Measurements from ENCODE around the gene RPS21. TPM values are rescaled to one million over a fixed set of nuclear protein-coding genes. Genes with fewer than 3 reads are reported as not detected.

RPS21 gene
- total and polyA plus RNA-seq, 2 of the 13 experiments (the other 11 are each of a cell fraction or from before 2014, with no cell fraction given) = 2,647 to 11,063 TPM

DNA sequence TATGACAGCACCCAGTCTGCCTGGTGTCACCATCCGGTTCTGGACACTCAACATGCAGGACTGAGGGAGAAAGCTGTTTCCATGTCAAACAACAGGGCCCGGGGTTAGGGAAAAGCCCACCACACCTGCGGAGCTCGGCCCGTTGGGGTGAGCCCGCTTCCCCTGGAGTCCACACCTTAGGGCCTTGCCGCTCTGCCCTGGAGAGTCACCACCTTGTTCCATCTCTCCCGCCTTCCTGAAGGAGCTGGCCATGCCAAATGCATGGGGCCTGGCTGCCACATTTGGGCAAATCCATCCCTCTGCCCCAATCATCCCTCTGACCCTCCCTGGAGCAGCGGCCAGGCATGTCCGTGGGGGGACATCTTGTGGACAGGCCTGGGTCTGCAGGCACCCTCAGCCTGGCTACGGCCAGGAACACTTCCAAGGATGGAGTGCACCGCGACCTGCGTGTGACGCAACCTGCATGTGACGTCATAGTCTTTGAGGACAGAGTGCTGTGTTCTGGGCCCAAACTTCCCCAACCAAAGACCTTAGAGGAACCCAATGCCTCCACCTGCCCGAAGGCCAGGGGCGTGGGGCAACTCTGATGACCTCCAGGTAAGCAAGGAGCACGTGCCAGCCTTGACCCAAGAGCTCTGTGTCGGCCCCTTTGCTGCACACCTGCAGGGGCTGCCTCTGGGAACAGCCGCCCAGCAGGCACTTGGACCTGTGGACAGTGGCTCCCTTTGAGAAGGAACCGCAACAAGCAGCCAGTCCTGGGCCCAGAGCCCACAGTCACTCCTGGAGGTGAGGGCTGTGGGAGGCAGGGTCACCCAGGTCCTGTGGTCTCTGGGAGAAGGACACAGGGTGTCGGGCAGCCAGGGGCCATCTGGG is 18.4 kb downstream of the RPS21 start (continued):
- TF ChIP-seq ZNF878 (CRISPR knock-in tag; IDR thresholded peaks at IDR 0.05) = no peak
- no peak for TF ChIP-seq ZNF276 (CRISPR knock-in tag; IDR thresholded peaks at IDR 0.05; ENCODE audit: low read depth)
- no peak for TF ChIP-seq GTF3A (CRISPR knock-in tag; conservative IDR thresholded peaks at IDR 0.05)
- TF ChIP-seq, protein P1, sequence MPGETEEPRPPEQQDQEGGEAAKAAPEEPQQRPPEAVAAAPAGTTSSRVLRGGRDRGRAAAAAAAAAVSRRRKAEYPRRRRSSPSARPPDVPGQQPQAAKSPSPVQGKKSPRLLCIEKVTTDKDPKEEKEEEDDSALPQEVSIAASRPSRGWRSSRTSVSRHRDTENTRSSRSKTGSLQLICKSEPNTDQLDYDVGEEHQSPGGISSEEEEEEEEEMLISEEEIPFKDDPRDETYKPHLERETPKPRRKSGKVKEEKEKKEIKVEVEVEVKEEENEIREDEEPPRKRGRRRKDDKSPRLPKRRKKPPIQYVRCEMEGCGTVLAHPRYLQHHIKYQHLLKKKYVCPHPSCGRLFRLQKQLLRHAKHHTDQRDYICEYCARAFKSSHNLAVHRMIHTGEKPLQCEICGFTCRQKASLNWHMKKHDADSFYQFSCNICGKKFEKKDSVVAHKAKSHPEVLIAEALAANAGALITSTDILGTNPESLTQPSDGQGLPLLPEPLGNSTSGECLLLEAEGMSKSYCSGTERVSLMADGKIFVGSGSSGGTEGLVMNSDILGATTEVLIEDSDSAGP (CRISPR knock-in tag; IDR thresholded peaks at IDR 0.05; ENCODE audit: borderline replicate concordance) = peak; percentile 84
- TF ChIP-seq, protein P2, sequence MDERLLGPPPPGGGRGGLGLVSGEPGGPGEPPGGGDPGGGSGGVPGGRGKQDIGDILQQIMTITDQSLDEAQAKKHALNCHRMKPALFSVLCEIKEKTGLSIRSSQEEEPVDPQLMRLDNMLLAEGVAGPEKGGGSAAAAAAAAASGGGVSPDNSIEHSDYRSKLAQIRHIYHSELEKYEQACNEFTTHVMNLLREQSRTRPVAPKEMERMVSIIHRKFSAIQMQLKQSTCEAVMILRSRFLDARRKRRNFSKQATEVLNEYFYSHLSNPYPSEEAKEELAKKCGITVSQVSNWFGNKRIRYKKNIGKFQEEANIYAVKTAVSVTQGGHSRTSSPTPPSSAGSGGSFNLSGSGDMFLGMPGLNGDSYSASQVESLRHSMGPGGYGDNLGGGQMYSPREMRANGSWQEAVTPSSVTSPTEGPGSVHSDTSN (CRISPR knock-in tag; IDR thresholded peaks at IDR 0.05) = no peak
- TF ChIP-seq SP140L (CRISPR knock-in tag; IDR thresholded peaks at IDR 0.05; ENCODE audit: borderline replicate concordance) = no peak
- TF ChIP-seq ETV5 (CRISPR knock-in tag; IDR thresholded peaks at IDR 0.05; ENCODE audit: borderline replicate concordance) = no peak; the same call in 1 of the 2 replicates
- no peak for TF ChIP-seq ZNF430 (CRISPR knock-in tag; IDR thresholded peaks at IDR 0.05)
- no peak for TF ChIP-seq SNRNP70 (IDR thresholded peaks at IDR 0.05; ENCODE audit: low read depth, low read length)
- TF ChIP-seq ZMYM4 (CRISPR knock-in tag; IDR thresholded peaks at IDR 0.05) = no peak
- TF ChIP-seq RFXAP (CRISPR knock-in tag; IDR thresholded peaks at IDR 0.05; ENCODE audit: borderline replicate concordance) = no peak
- TF ChIP-seq ZFP1 (CRISPR knock-in tag; IDR thresholded peaks at IDR 0.05) = no peak
- peak; percentile 40 for TF ChIP-seq JARID2 (CRISPR knock-in tag; IDR thresholded peaks at IDR 0.05; ENCODE audit: insufficient replicate concordance)
- no peak for TF ChIP-seq CCAR2 (optimal IDR thresholded peaks at IDR 0.05; ENCODE audit: low read depth, low read length)
- TF ChIP-seq SALL1 (CRISPR knock-in tag; IDR thresholded peaks at IDR 0.05) = peak; percentile 50
- TF ChIP-seq TBL1XR1 (IDR thresholded peaks at IDR 0.05; ENCODE audit: borderline replicate concordance, low read length, partially characterized antibody) = no peak
- no peak for TF ChIP-seq NKX3-1 (CRISPR knock-in tag; IDR thresholded peaks at IDR 0.05)
- TF ChIP-seq SKIL (CRISPR knock-in tag; IDR thresholded peaks at IDR 0.05; ENCODE audit: borderline replicate concordance) = no peak
- peak; percentile 71; the same call in 1 of the 2 replicates for TF ChIP-seq SMAD1 (CRISPR knock-in tag; IDR thresholded peaks at IDR 0.05; ENCODE audit: borderline replicate concordance, low read depth)
- TF ChIP-seq STAG1 (CRISPR knock-in tag; IDR thresholded peaks at IDR 0.05) = peak; percentile 89

All from HepG2 (cell line).